WTC11 (cell line): ENCODE results near the gene LRRC23. TPM values are rescaled to one million over a fixed set of nuclear protein-coding genes. Genes with fewer than 3 reads are reported as not detected.
A peak's percentile ranks its signal among the peaks of the same experiment; 100 is the strongest.

Experiments
- ATAC-seq: fragments of 200-7000 bp; cut with Tn5 transposase; 2 replicates; pipeline ENCODE4 v1.10.0; 2021; ENCODE audit warnings: mild to moderate bottlenecking, moderate library complexity
- CTCF ChIA-PET: fragments of 300-600 bp; sonication (Branson Sonifier 250); formaldehyde crosslinking; loops from one replicate; lab custom pipeline; 2021; ENCODE audit warnings: antibody characterized with exemption; lab: Charles Lee
- POLR2A ChIA-PET: fragments of 350-600 bp; sonication (Branson Sonifier 250); formaldehyde crosslinking; loops from one replicate; lab custom pipeline; 2021; ENCODE audit warnings: antibody characterized with exemption; lab: Charles Lee
- DNase-seq: peaks from one replicate; pipeline ENCODE4 v3.0.0; 2021; ENCODE audit warnings: low spot score
- H3K27ac Mint-ChIP-seq: 2 replicates; pipeline ENCODE4 v1.8.0; 2021; ENCODE audit warnings: mixed read lengths
- H3K27me3 Mint-ChIP-seq: 2 replicates; pipeline ENCODE4 v1.8.0; 2021; ENCODE audit warnings: low read depth, mild to moderate bottlenecking, moderate library complexity, mixed read lengths
- H3K36me3 Mint-ChIP-seq: 2 replicates; pipeline ENCODE4 v1.8.0; 2021; ENCODE audit warnings: mixed read lengths
- H3K4me1 Mint-ChIP-seq: 2 replicates; pipeline ENCODE4 v1.8.0; 2022; ENCODE audit warnings: mixed read lengths
- H3K4me3 Mint-ChIP-seq: 2 replicates; pipeline ENCODE4 v1.8.0; 2021; ENCODE audit warnings: mild to moderate bottlenecking, moderate library complexity, mixed read lengths
- H3K9me3 Mint-ChIP-seq: 2 replicates; pipeline ENCODE4 v1.8.0; 2021; ENCODE audit warnings: mixed read lengths
- AFF4 ChIP-seq: sonication (generic); formaldehyde crosslinking; IDR thresholded peaks from 2 replicates; pipeline ENCODE4 v1.8.1; 2023; ENCODE audit warnings: mild to moderate bottlenecking, missing genetic modification reagents, borderline replicate concordance
- ATF1 ChIP-seq: sonication (generic); formaldehyde crosslinking; IDR thresholded peaks from 2 replicates; pipeline ENCODE4 v1.8.1; 2023; ENCODE audit warnings: mild to moderate bottlenecking, moderate library complexity, missing genetic modification reagents
- GABPB1 ChIP-seq: sonication (generic); formaldehyde crosslinking; IDR thresholded peaks from 2 replicates; pipeline ENCODE4 v1.8.1; 2023; ENCODE audit warnings: mild to moderate bottlenecking, missing genetic modification reagents
- NFATC4 ChIP-seq: fragments of 250-450 bp; sonication (Bioruptor Pico); IDR thresholded peaks from 2 replicates; pipeline ENCODE4 v1.9.0; 2021; ENCODE audit warnings: mild to moderate bottlenecking
- NFE2L1 ChIP-seq: sonication (generic); formaldehyde crosslinking; IDR thresholded peaks from 2 replicates; pipeline ENCODE4 v1.8.1; 2023; ENCODE audit warnings: missing genetic modification reagents
- NR2C2 ChIP-seq: sonication (generic); formaldehyde crosslinking; IDR thresholded peaks from 2 replicates; pipeline ENCODE4 v1.8.0; 2022; ENCODE audit warnings: mild to moderate bottlenecking, missing genetic modification reagents
- SOX15 ChIP-seq: fragments of 250-450 bp; sonication (Bioruptor Pico); IDR thresholded peaks from 2 replicates; pipeline ENCODE4 v1.9.0; 2021; ENCODE audit warnings: mild to moderate bottlenecking
- SP1 ChIP-seq: sonication (generic); formaldehyde crosslinking; conservative IDR thresholded peaks from 2 replicates; pipeline ENCODE4 v1.8.1; 2022; ENCODE audit warnings: missing genetic modification reagents
- USF2 ChIP-seq: sonication (generic); formaldehyde crosslinking; IDR thresholded peaks from 2 replicates; pipeline ENCODE4 v1.8.1; 2023; ENCODE audit warnings: mild to moderate bottlenecking, missing genetic modification reagents, moderate library complexity
- total RNA-seq: library from RNA; stranded (reverse); gene quantifications from 3 replicates; pipeline ENCODE4 v1.2.3, GENCODE V29; 2021
- TF ChIP-seq, protein P1 (sequence below): sonication (generic); formaldehyde crosslinking; IDR thresholded peaks from 2 replicates; pipeline ENCODE4 v1.8.0; 2023; ENCODE audit warnings: missing genetic modification reagents, mild to moderate bottlenecking, borderline replicate concordance

Gene LRRC23
- total RNA-seq, 1 experiment from 2014 or later, result 3.1 TPM

GRCh38 chr12:6952863-6953441 is 48.3 kb downstream of the LRRC23 start (continued):
- TF ChIP-seq, protein P1, sequence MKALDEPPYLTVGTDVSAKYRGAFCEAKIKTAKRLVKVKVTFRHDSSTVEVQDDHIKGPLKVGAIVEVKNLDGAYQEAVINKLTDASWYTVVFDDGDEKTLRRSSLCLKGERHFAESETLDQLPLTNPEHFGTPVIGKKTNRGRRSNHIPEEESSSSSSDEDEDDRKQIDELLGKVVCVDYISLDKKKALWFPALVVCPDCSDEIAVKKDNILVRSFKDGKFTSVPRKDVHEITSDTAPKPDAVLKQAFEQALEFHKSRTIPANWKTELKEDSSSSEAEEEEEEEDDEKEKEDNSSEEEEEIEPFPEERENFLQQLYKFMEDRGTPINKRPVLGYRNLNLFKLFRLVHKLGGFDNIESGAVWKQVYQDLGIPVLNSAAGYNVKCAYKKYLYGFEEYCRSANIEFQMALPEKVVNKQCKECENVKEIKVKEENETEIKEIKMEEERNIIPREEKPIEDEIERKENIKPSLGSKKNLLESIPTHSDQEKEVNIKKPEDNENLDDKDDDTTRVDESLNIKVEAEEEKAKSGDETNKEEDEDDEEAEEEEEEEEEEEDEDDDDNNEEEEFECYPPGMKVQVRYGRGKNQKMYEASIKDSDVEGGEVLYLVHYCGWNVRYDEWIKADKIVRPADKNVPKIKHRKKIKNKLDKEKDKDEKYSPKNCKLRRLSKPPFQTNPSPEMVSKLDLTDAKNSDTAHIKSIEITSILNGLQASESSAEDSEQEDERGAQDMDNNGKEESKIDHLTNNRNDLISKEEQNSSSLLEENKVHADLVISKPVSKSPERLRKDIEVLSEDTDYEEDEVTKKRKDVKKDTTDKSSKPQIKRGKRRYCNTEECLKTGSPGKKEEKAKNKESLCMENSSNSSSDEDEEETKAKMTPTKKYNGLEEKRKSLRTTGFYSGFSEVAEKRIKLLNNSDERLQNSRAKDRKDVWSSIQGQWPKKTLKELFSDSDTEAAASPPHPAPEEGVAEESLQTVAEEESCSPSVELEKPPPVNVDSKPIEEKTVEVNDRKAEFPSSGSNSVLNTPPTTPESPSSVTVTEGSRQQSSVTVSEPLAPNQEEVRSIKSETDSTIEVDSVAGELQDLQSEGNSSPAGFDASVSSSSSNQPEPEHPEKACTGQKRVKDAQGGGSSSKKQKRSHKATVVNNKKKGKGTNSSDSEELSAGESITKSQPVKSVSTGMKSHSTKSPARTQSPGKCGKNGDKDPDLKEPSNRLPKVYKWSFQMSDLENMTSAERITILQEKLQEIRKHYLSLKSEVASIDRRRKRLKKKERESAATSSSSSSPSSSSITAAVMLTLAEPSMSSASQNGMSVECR, result no peak
- TF ChIP-seq AFF4 (CRISPR knock-in tag) (no peak), SOX15 (CRISPR knock-in tag) (no peak), NFE2L1 (CRISPR knock-in tag) (no peak), ATF1 (CRISPR knock-in tag) (no peak), GABPB1 (no peak), NFATC4 (CRISPR knock-in tag) (no peak), NR2C2 (CRISPR knock-in tag) (no peak), SP1 (CRISPR knock-in tag) (no peak)
- TF ChIP-seq, all 79 proteins: peak for 0

DNA sequence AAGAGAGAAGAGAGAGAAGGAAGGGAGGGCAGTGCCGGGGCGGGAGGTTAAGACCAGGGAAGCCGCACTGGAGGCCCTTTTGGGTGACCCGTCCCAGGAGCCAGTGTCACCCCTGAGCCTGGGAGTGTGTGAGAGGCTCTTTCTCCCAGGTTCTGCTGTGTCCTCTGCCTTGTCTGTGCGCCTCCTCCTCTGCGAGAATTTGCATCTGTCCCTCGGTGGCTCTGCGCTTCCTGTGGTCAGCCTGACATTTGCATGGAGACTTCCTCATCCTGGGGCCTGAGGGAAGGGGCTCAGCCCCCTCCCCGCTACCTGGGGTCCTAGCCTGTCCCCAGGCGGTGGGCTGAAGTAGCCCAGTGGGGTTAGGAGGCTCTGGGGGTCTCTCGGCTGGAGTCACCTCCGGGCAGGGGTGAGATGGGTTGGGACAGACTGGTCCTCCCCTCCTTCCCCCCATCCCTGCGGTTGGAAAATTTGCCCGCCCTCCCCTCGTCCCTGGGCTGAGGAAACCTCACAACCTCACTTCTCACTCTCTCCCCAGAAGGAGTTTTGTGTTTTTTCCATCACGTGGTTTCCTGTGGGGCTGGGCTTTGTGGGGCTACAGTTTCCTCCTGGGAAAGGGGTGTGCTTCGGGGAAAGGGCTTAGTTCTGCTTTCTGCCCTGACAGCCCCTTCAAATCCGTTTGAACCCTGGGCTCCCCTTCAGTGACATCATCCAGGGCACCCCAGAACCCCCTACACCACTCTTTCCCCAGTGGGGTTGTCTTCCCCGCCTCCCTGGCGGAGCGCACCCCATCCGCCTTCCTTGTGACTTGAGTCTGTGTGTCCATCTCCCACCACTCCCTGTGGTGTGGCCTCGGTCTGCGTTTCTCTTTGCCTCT is 49.1 kb downstream of the LRRC23 start:
- H3K4me1 Mint-ChIP-seq, result peaks cover 23% of the 10 kb centered on the region
- no peaks in the 10 kb centered on the region for H3K27me3 Mint-ChIP-seq
- no peaks in the 10 kb centered on the region for H3K9me3 Mint-ChIP-seq
- POLR2A ChIA-PET, result interaction anchor here (1.2 kb wide), 1 partner anchor 10 kb away, joined by 3 read pairs; the partner anchor contains the start of genes C12orf57 and RNU7-1
- H3K36me3 Mint-ChIP-seq, result no peaks in the 10 kb centered on the region
- peak overlapping the region; percentile 36 for H3K27ac Mint-ChIP-seq
- ATAC-seq (no peak; the same call in 1 of the 2 replicates), DNase-seq (no peak)
- TF ChIP-seq AFF4 (CRISPR knock-in tag), result no peak
- peak; percentile 64 for TF ChIP-seq USF2
- no peak overlapping the region for H3K4me3 Mint-ChIP-seq
- CTCF ChIA-PET, result interaction anchor here (1.6 to 2.7 kb wide), 3 partner anchors 8 to 155 kb away, joined by 4 to 12 read pairs (median 10); no protein-coding TSS in a partner anchor
